Heart right ventricle (tissue), 16 donors: Measurements from ENCODE around the gene EN2. TPM values are rescaled to one million over a fixed set of nuclear protein-coding genes. Genes with fewer than 3 reads are reported as not detected.

ENCODE experiments used
- ATAC-seq, 8 donors: fragments of 200-7000 bp; cut with Tn5 transposase; one replicate each; pipeline ENCODE4 v1.9.1; 2020; ENCODE audit warnings: mild to moderate bottlenecking in 8 of 8, moderate library complexity in 8 of 8, moderate number of reproducible peaks in 1 of 8
- DNase-seq, 2 donors: peaks; one replicate each; pipeline ENCODE4 v3.0.0-alpha.2; 2020
- H3K27ac ChIP-seq, 10 donors: fragments of 200-600 bp; sonication (generic) in 2 of 10; one replicate each; pipeline versions ENCODE4 v1.5.0 to v1.8.0; 2020 to 2022; ENCODE audit warnings: mild to moderate bottlenecking in 3 of 10
- H3K27me3 ChIP-seq, 7 donors: fragments of 200-600 bp; one replicate each; pipeline ENCODE4 v1.8.0; 2021 to 2022; ENCODE audit warnings: mild to moderate bottlenecking in 2 of 7
- H3K36me3 ChIP-seq, 9 donors: fragments of 200-600 bp; sonication (generic) in 1 of 9; one replicate each; pipeline versions ENCODE4 v1.5.0 to v1.8.0; 2020 to 2022; ENCODE audit warnings: mild to moderate bottlenecking in 2 of 9
- H3K4me1 ChIP-seq, 9 donors: fragments of 200-600 bp; sonication (generic) in 1 of 9; one replicate each; pipeline versions ENCODE4 v1.5.0 to v1.8.0; 2020 to 2022; ENCODE audit warnings: mild to moderate bottlenecking in 4 of 9
- H3K4me3 ChIP-seq, 10 donors: fragments of 200-600 bp; sonication (generic) in 2 of 10; one replicate each; pipeline versions ENCODE4 v1.5.0 to v1.8.0; 2020 to 2022; ENCODE audit warnings: mild to moderate bottlenecking in 7 of 10, moderate library complexity in 2 of 10
- H3K9me3 ChIP-seq, 11 donors: fragments of 200-600 bp in 10 of 11; sonication (generic) in 2 of 11; one replicate each; pipeline versions ENCODE4 v1.5.0 to v1.8.0; 2013 to 2022; ENCODE audit warnings: mild to moderate bottlenecking in 2 of 11, control low read depth in 1 of 11, moderate library complexity in 1 of 11
- CTCF ChIP-seq, 9 donors: fragments of 200-600 bp; sonication (generic) in 2 of 9; IDR thresholded peaks; one replicate each; pipeline versions ENCODE4 v1.5.0 to v1.8.0; 2021 to 2022; ENCODE audit warnings: antibody characterized with exemption in 9 of 9, mild to moderate bottlenecking in 5 of 9, moderate library complexity in 1 of 9
- WGBS, 2 donors: extraction: QIAGEN DNeasy Blood & Tissue Kit; methylation state at CpG; one replicate each; pipeline ENCODE4 v1.1.7; 2013; ENCODE audit warnings: inconsistent platforms in 1 of 2; 5-methylcytosine and 5-hydroxymethylcytosine counted together
- intact Hi-C, 10 donors: fragments of 100-400 bp; cut with DNase I; formaldehyde crosslinking; loops; one replicate each; pipeline versions ENCODE4 v1.11.1 to v1.14.2; 2022
- polyA plus RNA-seq, 2 donors: library from polyadenylated mRNA; stranded (reverse); fragments of 200-250 nt; gene quantifications; one replicate each; pipeline ENCODE4 v1.2.3, GENCODE V29; 2013
- total RNA-seq, 10 donors: library from RNA; stranded (reverse); fragmentation: NEBNext Ultra II Directional in 3 of 10; extraction: Animal tissue kit (Norgen Biotek cat#: 25700) in 3 of 10; gene quantifications; one replicate each; pipeline versions ENCODE4 v1.2.1 to v1.2.4, GENCODE V29; 2021 to 2023
- donor health status: Arrhythmogenic right ventricular cardiomyopathy.
- donor health status: ischemic (EF 13 %, LVEDD 7.1; RV severe dilation, severe dysfunction).
- donor health status: healthy with polysubstance abuse.
- donor health status: DM: no; HTN: yes; CAD: no.
- donor health status: DM: no; HTN: no; CAD: no.
- donor health status: ischemic (EF 25% LVEDD 6.9; RV normal size, moderate dysfunction).
- donor health status: ischemic (EF 25% LVEDD 5.7; RV mildly dilated, moderate dysfunction).
- donor health status: healthy.
- donor health status: DM: yes; HTN: yes; CAD: no.
- donor health status: Ischemic cardiomyopathy.
- donor health status: ischemic (EF 35%, LVEDD 5.7; RV mildly dilated, moderate dysfunction).
- donor health status: nonischemic (EF 11% LVEDD 7.7; RV severe dilation, severe dysfunction).
- donor health status: DM: yes; HTN: yes; CAD: no.
- donor health status: PGD.
- donor health status: ischemic (EF 29% LVEDD 5.4; RV normal size, mild dysfunction).
- donor health status: nonischemic (EF 23%, LVEDD 6.1; RV moderate dilation, normal function).

EN2 gene
- total and polyA plus RNA-seq, 12 donors: 0.01 to 0.08 (median 0.07) TPM; not detected in 8

GRCh38 chr7:155431711-155432110 is 26.2 kb upstream of the EN2 start:
- Histone ChIP-seq H3K27ac (no peak overlapping the region), H3K27me3 (peaks cover 0 to 70% (median 50%) of the 10 kb centered on the region in 7 donors), H3K9me3 (no peaks in the 10 kb centered on the region), H3K4me3 (no peak overlapping the region), H3K4me1 (no peaks in the 10 kb centered on the region), H3K36me3 (no peaks in the 10 kb centered on the region)
- 80 to 85% methylated on average over 14 of the region's 14 CpGs for WGBS, 2 donors
- no peak for DNase-seq
- ATAC-seq: no peak
- TF ChIP-seq CTCF (IDR thresholded peaks at IDR 0.05): no peak
- intact Hi-C loops: no loop called here

- ATAC-seq (no peak), DNase-seq (no peak)
- WGBS, 2 donors: 64 to 74% methylated on average over 3 of the region's 3 CpGs
- Histone ChIP-seq H3K4me1 (no peaks in the 10 kb centered on the region), H3K36me3 (no peaks in the 10 kb centered on the region), H3K4me3 (no peak overlapping the region), H3K9me3 (no peaks in the 10 kb centered on the region), H3K27me3 (peaks cover 0 to 70% (median 66%) of the 10 kb centered on the region in 7 donors), H3K27ac (no peak overlapping the region)
- intact Hi-C loops: no loop called here
- TF ChIP-seq CTCF (IDR thresholded peaks at IDR 0.05): no peak
These were observed 22.8 kb upstream of the EN2 start for GRCh38 chr7:155435110-155435509.

GRCh38 chr7:155437836-155438235 is 20.1 kb upstream of the EN2 start:
- Histone ChIP-seq H3K27ac (no peak overlapping the region), H3K36me3 (no peaks in the 10 kb centered on the region), H3K9me3 (no peaks in the 10 kb centered on the region), H3K27me3 (peaks cover 0 to 90% (median 71%) of the 10 kb centered on the region in 7 donors), H3K4me3 (no peak overlapping the region), H3K4me1 (no peaks in the 10 kb centered on the region)
- intact Hi-C loops: no loop called here
- 75 to 79% methylated on average over 4 of the region's 4 CpGs for WGBS, 2 donors
- TF ChIP-seq CTCF (IDR thresholded peaks at IDR 0.05): no peak
- ATAC-seq (no peak), DNase-seq (no peak)

GRCh38 chr7:155438777-155439176 is 19.2 kb upstream of the EN2 start:
- TF ChIP-seq CTCF (IDR thresholded peaks at IDR 0.05): no peak
- Histone ChIP-seq H3K27me3 (peaks cover 0 to 91% (median 81%) of the 10 kb centered on the region in 7 donors), H3K4me1 (no peaks in the 10 kb centered on the region), H3K36me3 (no peaks in the 10 kb centered on the region), H3K27ac (no peak overlapping the region), H3K4me3 (no peak overlapping the region), H3K9me3 (no peaks in the 10 kb centered on the region)
- DNase-seq (no peak), ATAC-seq (no peak)
- 40 to 44% methylated on average over 7 of the region's 7 CpGs for WGBS, 2 donors
- intact Hi-C loops: no loop called here
